ENCODE measurements around the gene NRGN.

GRCh38 chr11:124791626-124792341 is 52.0 kb downstream of the NRGN start:
- TF ChIP-seq CTCF (IDR thresholded peaks at IDR 0.05 in 4 of 5, conservative IDR thresholded peaks at IDR 0.05 in 1 of 5) (no peak), POLR2A (IDR thresholded peaks at IDR 0.05) (no peak)
